RWPE1 (cell line): Measurements from ENCODE around the gene INPP5A.
"Not testable (repeated sequence)": the region's sequence is repeated elsewhere in the genome, so short reads cannot be mapped to it uniquely, and the experiment has no call there.

Source experiments
- CTCF ChIA-PET: fragments of 350-600 bp; sonication (Branson Sonifier 250); formaldehyde crosslinking; extraction: SDS; loops from one replicate; lab custom pipeline; 2021; lab: Yijun Ruan, JAX
- POLR2A ChIA-PET: fragments of 400-600 bp; formaldehyde crosslinking; extraction: SDS; loops from one replicate; lab custom pipeline; 2020; ENCODE audit warnings: antibody characterized with exemption; ENCODE audit not compliant: low non-redundant PET; lab: Yijun Ruan, JAX
- DNase-seq: peaks from one replicate; pipeline ENCODE4 v3.0.0; 2012; ENCODE audit warnings: low spot score
- H3K27ac ChIP-seq: fragments of 450-650 bp; 2 replicates; pipeline ENCODE4 v1.5.1; 2017
- CTCF ChIP-seq: fragments of 450-650 bp; conservative IDR thresholded peaks from 2 replicates; pipeline ENCODE4 v1.5.1; 2017; ENCODE audit warnings: low read depth, mild to moderate bottlenecking

INPP5A gene

GRCh38 chr10:132503581-132504421 is 33.8 kb upstream of the INPP5A start:
- TF ChIP-seq CTCF, result no peak
- H3K27ac ChIP-seq, result no peak overlapping the region
- no peak for DNase-seq
- CTCF ChIA-PET, result no interaction called here
- POLR2A ChIA-PET, result no interaction called here

DNA sequence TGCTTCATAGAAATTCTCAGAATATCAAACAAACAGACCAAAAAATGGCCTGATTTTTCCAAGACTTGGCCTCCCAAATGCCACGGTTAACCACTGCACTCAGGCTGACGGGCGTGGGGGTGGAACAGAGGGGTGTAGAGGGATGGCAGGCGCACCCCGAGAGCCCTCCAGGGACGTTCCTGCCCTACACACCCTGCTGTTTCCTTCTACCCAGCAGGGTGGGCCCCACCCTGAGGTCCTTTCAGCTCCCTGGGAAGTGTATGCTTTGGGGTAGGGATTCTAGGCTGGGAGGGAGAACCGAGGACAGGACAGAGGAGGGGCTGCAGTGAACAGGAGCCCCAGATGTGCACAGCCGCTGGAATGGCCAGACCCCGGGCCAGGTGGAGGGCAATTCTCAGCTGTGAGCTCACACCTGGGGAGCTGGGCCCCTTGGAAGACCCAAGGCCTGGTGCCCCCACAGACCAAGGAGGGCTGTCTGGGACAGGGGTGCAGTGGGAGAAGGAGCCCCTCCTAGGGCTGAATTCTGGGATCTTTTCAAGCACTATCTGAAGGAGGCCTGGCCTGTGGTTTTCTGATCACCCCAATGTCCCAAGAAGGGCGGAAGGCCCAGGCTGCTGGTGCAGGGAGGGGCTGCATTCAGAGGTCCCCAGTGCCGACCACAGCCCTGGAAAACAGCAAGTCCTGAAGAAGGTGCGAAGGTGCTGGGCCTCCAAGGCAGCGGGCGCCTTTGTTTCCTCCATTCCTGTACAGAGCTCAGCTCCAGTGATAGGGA is 32.9 kb upstream of the INPP5A start:
- ChIA-PET POLR2A (no interaction called here), CTCF (interaction anchor here (0.5 to 0.7 kb wide), 2 partner anchors 25 to 521 kb away, joined by 3 to 4 read pairs; no protein-coding TSS in a partner anchor)
- TF ChIP-seq CTCF, result no peak
- no peak for DNase-seq
- no peak overlapping the region for H3K27ac ChIP-seq

- DNase-seq, H3K27ac ChIP-seq, POLR2A ChIA-PET: not testable (repeated sequence)
- CTCF ChIA-PET, result interaction anchor here (0.7 kb wide), 1 partner anchor 520 kb away, joined by 3 read pairs; no protein-coding TSS in a partner anchor
These were observed 32.0 kb upstream of the INPP5A start for GRCh38 chr10:132505546-132505945.

- no peak for DNase-seq
- ChIA-PET CTCF (no interaction called here), POLR2A (no interaction called here)
- TF ChIP-seq CTCF, result no peak
- no peak overlapping the region for H3K27ac ChIP-seq
These were observed 30.7 kb upstream of the INPP5A start for GRCh38 chr10:132506711-132507408.

DNA sequence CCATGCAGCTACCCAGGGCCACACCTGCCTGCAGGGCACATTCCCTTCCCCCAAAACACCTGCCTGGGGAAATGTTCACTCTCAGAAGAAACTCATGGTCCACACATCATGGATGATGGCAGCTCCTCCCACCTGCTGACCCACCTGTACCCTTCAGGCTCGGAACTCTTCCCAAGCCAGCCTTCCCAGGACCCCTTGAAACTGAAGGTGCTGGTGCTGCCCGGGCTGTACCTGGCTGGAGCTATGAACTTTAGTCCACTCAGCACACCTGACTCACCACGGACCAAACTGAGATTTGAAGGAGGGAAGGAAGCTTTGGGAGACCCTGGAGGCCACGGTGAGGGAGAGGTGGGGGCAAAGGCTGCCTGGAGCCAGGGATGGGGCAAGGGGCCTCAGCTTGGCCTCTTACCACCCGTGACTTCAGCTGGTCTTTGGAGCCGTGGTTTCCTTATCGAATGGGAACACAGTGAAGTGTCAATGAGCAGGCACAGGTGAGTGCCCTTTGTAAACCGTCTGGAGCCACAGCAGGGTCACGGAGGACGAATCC is 30.1 kb upstream of the INPP5A start:
- no peak for TF ChIP-seq CTCF

DNA sequence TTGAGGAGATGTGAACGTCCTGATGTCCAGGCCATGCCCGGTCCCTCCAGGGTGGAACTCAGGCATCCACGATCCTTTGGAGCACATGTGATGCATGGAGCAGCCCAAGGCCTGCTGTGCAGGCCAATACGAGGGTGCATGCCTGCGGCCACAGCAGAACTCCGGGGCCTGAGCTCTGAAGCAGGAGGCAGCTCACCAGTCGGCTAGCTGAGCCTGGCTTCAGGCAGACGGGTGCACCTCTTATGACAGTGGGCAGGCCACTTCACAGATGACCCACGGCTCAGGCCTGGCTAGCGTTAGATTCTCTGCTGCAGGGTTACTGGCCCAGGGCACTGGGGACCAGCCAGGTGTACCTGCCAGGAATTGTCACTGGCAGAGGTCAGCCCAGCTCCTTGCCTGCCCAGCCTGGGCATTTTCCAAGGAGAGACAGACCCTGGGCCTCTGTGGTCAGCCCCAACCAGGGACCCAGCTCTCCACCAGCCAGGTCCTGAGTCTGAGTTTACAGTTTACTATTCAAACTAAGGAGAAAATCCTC is 29.6 kb upstream of the INPP5A start:
- DNase-seq, result no peak
- ChIA-PET POLR2A (no interaction called here), CTCF (no interaction called here)
- no peak for TF ChIP-seq CTCF
- no peak overlapping the region for H3K27ac ChIP-seq

More for the DNA sequence above, 30.1 kb upstream of the INPP5A start:
- H3K27ac ChIP-seq, result no peak overlapping the region
- DNase-seq, result no peak
- ChIA-PET POLR2A (no interaction called here), CTCF (no interaction called here)
